PFSK-1 (cell line): ENCODE data around the gene LMBRD1.

Source experiments
- POLR2AphosphoS5 ChIP-seq: IDR thresholded peaks from 2 replicates; pipeline ENCODE4 v1.6.1; 2012; ENCODE audit warnings: low read depth, mild to moderate bottlenecking, control low read depth, low read length, moderate library complexity
- TAF1 ChIP-seq: IDR thresholded peaks from 2 replicates; pipeline ENCODE4 v1.6.1; 2012; ENCODE audit warnings: low read length, control low read depth, borderline replicate concordance; ENCODE audit not compliant: insufficient read depth
- TF ChIP-seq, protein P1 (sequence below), 2 experiments: IDR thresholded peaks; 2 replicates each; pipeline versions ENCODE4 v1.6.1 to v1.8.0; 2011 to 2012; ENCODE audit warnings: low read depth in 2 of 2, low read length in 2 of 2, control low read depth in 1 of 2, inconsistent platforms in 1 of 2, mild to moderate bottlenecking in 1 of 2, moderate library complexity in 1 of 2; ENCODE audit not compliant: insufficient read depth in 1 of 2

DNA sequence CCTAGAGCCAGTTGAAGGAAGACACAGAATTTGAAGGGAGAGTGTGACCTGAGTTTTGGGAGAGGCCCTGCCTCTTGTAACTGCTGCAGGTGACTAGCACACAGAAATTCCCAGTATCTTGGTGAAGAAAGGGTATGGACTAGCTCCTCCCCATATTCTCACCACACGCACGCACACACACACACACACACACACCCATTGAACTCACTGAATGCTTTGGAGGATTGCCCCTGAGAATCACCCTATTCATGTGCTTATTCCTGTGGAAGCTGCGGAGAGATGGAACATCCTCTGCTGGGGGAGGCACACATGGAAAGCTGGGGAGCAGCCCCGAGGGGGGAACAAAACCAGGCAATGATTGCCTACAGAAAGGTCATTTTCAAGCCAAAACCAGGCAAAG, 6.2 kb upstream of the LMBRD1 start:
- TF ChIP-seq POLR2AphosphoS5 (no peak), TAF1 (no peak)
- TF ChIP-seq, protein P1, sequence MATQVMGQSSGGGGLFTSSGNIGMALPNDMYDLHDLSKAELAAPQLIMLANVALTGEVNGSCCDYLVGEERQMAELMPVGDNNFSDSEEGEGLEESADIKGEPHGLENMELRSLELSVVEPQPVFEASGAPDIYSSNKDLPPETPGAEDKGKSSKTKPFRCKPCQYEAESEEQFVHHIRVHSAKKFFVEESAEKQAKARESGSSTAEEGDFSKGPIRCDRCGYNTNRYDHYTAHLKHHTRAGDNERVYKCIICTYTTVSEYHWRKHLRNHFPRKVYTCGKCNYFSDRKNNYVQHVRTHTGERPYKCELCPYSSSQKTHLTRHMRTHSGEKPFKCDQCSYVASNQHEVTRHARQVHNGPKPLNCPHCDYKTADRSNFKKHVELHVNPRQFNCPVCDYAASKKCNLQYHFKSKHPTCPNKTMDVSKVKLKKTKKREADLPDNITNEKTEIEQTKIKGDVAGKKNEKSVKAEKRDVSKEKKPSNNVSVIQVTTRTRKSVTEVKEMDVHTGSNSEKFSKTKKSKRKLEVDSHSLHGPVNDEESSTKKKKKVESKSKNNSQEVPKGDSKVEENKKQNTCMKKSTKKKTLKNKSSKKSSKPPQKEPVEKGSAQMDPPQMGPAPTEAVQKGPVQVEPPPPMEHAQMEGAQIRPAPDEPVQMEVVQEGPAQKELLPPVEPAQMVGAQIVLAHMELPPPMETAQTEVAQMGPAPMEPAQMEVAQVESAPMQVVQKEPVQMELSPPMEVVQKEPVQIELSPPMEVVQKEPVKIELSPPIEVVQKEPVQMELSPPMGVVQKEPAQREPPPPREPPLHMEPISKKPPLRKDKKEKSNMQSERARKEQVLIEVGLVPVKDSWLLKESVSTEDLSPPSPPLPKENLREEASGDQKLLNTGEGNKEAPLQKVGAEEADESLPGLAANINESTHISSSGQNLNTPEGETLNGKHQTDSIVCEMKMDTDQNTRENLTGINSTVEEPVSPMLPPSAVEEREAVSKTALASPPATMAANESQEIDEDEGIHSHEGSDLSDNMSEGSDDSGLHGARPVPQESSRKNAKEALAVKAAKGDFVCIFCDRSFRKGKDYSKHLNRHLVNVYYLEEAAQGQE (IDR thresholded peaks at IDR 0.05; ENCODE audit: insufficient read depth in 1 of 2, low read depth in 2 of 2, low read length in 2 of 2) = no peak
